Motor neuron (in vitro differentiated cells): ENCODE data around the gene DFFA. TPM values are rescaled to one million over a fixed set of nuclear protein-coding genes. Genes with fewer than 3 reads are reported as not detected.

ENCODE experiments used
- ATAC-seq, 8 experiments: fragments of 200-7000 bp; cut with Tn5 transposase; replicated peaks in 6 of 8; 2 replicates each; pipeline ENCODE4 v1.8.0; 2021; ENCODE audit warnings: mild to moderate bottlenecking in 8 of 8, moderate library complexity in 8 of 8
- H3K27ac ChIP-seq, 2 donors: fragments of 250-450 bp; sonication (Bioruptor Pico); 2 replicates each; pipeline ENCODE4 v1.9.0; 2021; ENCODE audit warnings: antibody characterized with exemption in 2 of 2, mild to moderate bottlenecking in 2 of 2, moderate library complexity in 1 of 2
- H3K4me1 ChIP-seq, 2 donors: fragments of 250-450 bp; sonication (Bioruptor Pico); replicated peaks in 1 of 2; 2 replicates each; pipeline ENCODE4 v1.6.1; 2021; ENCODE audit warnings: antibody characterized with exemption in 2 of 2, mild to moderate bottlenecking in 2 of 2, moderate library complexity in 1 of 2
- H3K4me3 ChIP-seq, 5 donors: fragments of 250-450 bp; sonication (Bioruptor Pico); 2 replicates each; pipeline ENCODE4 v1.9.0; 2021; ENCODE audit warnings: antibody characterized with exemption in 5 of 5, mild to moderate bottlenecking in 5 of 5, moderate library complexity in 4 of 5
- WGBS, 10 experiments: fragments of 450-650 bp; shearing (Covaris generic); methylation state at CpG; one replicate each; pipeline ENCODE4 v1.0.0; 2022; 5-methylcytosine and 5-hydroxymethylcytosine counted together
- in situ Hi-C, 9 experiments: fragments of 400-800 bp; cut with MboI; loops; one replicate each; pipeline ENCODE4 v1.15.0; 2021; ENCODE audit warnings: low sequenced_read_pairs in 9 of 9, low pct_unique_long_range_greater_than_20kb in 2 of 9; ENCODE audit not compliant: unreplicated experiment in 9 of 9
- total RNA-seq, 8 experiments: library from RNA; unstranded; fragments of 300-600 nt; gene quantifications; 2 replicates each; pipeline versions ENCODE4 v1.2.3 to v1.2.4, GENCODE V29; 2022

The DFFA gene
- total RNA-seq, 8 experiments from 2014 or later, result 26.8 to 104 (median 36.6) TPM

DNA sequence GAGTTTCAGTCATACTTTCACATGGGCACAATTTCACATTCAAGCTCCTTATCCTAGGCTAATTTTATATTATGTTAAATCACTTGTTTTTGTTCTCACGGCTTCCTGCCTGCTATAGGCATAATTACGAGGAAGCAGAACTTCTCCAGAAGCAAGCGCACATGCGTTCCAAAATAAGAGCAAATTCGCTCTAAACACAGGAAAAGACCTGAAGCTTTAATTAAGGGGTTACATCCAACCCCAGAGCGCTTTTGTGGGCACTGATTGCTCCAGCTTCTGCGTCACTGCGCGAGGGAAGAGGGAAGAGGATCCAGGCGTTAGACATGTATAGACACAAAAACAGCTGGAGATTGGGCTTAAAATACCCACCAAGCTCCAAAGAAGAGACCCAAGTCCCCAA, 22.6 kb downstream of the DFFA start, which contains the start of gene CORT:
Gene CORT (plus strand): TSS at position 281 of the 400 bp plus-strand sequence. CDS start 193 bp downstream, outside the sequence.
- H3K4me1 ChIP-seq, result peaks cover 9 to 11% of the 10 kb centered on the region in 2 donors
- no peak for ATAC-seq
- 89 to 100% (median 94%) methylated on average over 3 to 10 of the region's 10 CpGs for WGBS, 10 experiments
- in situ Hi-C loops, result no loop called here
- H3K4me3 ChIP-seq, result no peak within 1 kb of the TSS
- no peak within 1 kb of the TSS for H3K27ac ChIP-seq

DNA sequence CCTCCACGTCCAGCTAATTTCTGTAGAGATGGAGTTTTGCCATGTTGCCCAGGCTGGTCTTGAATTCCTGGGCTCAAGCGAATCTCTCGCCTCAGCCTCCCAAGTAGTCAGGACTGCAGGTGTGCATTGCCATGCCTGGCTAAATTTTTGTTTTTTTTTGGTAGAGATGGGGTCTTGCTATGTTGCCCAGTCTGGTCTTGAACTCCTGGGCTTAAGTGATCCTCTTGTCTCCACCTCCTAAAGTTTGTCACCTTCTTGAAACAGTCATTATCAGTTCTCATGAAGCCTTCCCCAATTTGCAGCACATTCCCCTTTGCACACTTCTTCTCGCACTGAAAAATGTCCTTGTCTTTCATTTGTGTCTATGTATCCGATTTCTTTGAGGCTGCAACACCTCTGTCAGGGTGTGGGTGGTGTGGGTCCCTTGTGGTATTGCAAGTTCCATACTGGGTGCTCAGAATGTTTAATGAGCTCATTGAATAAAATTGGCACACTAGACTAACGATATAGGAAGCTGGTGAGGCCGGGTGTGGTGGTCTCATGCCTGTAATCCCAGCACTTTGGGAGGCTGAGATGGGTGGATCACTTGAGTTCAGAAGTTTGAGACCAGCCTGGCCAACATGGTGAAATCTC, 25.4 kb downstream of the DFFA start:
- Histone ChIP-seq H3K4me1 (peaks cover 9 to 11% of the 10 kb centered on the region in 2 donors), H3K4me3 (no peak overlapping the region), H3K27ac (no peak overlapping the region)
- in situ Hi-C loops, result no loop called here
- 73 to 100% (median 98%) methylated on average over 2 to 7 of the region's 7 CpGs; no CpG with 5 or more reads in 3 of the 10 experiments for WGBS, 10 experiments
- ATAC-seq, result no peak

DNA sequence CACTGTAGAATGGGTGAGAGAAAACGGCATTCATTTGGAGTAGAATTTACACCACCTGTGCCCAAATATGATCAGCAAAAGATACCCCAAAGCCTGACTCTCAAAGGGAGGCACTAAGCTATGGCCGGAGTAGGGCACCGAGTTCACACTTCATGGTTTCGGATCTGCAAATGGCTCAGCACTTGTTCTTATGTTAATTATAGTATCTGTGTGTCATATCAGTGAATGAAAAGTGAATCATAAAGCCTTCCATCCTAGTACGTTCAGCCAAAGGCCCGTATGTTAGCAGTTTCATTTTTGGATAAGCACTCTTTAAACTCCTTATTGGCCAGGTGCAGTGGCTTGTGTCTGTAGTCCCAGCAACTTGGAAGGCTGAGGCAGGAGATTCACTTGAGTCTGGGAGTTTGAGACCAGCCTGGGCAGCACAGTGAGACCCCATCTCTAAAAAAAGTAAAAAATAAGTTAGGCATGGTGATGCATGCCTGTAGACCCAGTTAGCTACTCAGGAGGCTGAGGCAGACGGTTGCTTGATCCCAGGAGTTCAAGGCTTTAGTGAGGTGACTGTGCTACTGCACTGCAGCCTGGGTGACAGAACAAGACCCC, 27.4 kb downstream of the DFFA start:
- no peak overlapping the region for H3K27ac ChIP-seq
- no peak overlapping the region for H3K4me3 ChIP-seq
- in situ Hi-C loops, result no loop called here
- 43 to 100% (median 92%) methylated on average over 1 to 7 of the region's 7 CpGs for WGBS, 10 experiments
- ATAC-seq, result no peak
- peaks cover 10 to 13% of the 10 kb centered on the region in 2 donors for H3K4me1 ChIP-seq

DNA sequence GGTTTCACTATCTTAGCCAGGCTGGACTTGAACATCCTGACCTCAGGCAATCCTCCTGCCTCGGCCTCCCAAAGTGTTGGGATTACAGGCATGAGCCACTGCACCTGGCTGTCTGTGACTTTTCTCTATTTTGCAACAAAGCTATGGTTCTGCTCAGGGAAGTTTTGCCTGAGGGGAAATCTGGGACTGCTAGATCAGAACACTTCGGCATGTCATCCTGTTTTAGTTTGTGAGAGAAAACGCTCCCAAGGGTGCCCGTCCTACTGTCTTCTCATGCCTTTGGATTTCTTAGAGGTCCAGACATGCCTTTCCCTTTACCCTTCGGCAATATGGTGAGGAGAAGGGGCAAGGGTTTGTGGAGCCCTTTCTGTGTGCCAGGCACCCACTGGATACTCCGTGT, 28.1 kb downstream of the DFFA start:
- H3K4me3 ChIP-seq, result no peak overlapping the region
- H3K27ac ChIP-seq, result no peak overlapping the region
- WGBS, 10 experiments, result 90 to 100% (median 97%) methylated on average over 1 to 5 of the region's 6 CpGs; no CpG with 5 or more reads in 1 of the 10 experiments
- no peak for ATAC-seq
- H3K4me1 ChIP-seq, result peaks cover 15 to 19% of the 10 kb centered on the region in 2 donors
- in situ Hi-C loops, result no loop called here

DNA sequence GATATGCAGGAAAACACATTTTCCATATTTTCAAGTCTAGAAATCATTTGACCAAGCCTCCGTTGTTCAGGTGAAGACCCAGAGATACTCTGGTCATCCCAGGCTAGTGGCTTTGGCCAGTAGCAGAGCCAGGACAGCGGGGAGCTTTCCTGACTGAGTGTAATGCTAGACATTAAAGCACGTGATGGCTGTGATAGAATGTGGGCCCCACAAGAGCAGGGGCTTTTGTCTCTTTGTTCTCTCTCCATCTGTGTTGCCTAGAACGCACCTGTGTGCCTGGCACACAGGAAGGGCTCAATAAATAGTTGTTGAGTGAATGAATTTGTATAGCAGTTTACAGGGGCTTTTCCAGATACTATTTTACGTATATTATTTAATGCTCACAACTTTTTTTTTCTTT, 31.5 kb downstream of the DFFA start:
- Histone ChIP-seq H3K27ac (peak overlapping the region in 1 of 2 donors; percentile 59), H3K4me3 (no peak overlapping the region), H3K4me1 (peaks cover 15 to 28% of the 10 kb centered on the region in 2 donors)
- peak in 4 of 8 experiments; percentile 39 to 60 (median 54) for ATAC-seq
- in situ Hi-C loops, result no loop called here
- 67 to 100% (median 92%) methylated on average over 1 to 5 of the region's 5 CpGs for WGBS, 10 experiments

DNA sequence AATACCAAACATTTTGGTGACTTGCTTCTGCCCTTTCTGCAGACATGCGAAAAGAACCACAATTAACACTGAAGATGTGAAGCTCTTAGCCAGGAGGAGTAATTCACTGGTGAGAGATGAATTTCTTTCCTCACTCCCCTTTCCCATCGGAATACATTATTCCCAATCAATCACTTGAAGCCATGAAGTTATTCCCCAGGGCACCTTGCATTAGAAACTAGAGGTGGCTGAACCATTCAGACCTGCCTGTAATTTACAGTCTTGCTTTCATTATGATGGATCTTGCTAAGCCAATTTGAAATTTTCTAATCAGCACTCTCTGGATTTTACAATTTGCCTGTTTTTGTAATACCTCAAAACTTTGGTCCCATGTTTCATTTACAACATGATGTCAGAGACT, 32.0 kb downstream of the DFFA start:
- Histone ChIP-seq H3K4me1 (peaks cover 15 to 28% of the 10 kb centered on the region in 2 donors), H3K27ac (no peak overlapping the region), H3K4me3 (no peak overlapping the region)
- ATAC-seq, result peak in 5 of 8 experiments; percentile 59 to 88 (median 76)
- 59 to 100% (median 83%) methylated on average over 1 to 2 of the region's 2 CpGs; no CpG with 5 or more reads in 2 of the 10 experiments for WGBS, 10 experiments
- in situ Hi-C loops, result no loop called here

DNA sequence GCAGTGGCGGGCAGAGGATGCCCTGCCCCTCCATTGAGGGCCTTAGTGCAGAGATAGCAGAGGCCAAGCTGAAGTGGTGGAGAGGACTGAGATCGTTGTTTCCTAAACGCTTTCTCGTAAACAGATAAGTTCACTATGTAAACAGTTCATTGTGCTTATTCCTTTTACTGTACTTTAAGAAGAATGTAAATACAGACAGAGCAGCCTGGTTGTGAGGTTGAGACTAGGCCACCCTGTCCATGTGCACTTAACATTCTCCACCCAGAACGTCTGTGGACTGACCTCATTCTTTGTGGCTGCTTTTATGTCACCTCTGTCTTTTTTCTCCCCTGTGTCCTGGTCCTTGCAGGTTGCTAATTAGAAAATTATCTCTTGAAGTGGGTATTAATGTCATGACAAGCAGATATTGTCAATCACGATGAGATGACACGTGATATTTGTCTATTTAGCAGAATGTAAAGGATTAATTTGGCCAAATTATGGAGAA, 33.6 kb downstream of the DFFA start:
- H3K4me3 ChIP-seq, result no peak overlapping the region
- H3K4me1 ChIP-seq, result peaks cover 15 to 29% of the 10 kb centered on the region in 2 donors
- WGBS, 10 experiments, result 67 to 95% (median 86%) methylated on average over 2 to 7 of the region's 7 CpGs
- H3K27ac ChIP-seq, result no peak overlapping the region
- ATAC-seq, result peak in 3 of 8 experiments; percentile 21 to 67 (median 32)
- in situ Hi-C loops, result no loop called here

DNA sequence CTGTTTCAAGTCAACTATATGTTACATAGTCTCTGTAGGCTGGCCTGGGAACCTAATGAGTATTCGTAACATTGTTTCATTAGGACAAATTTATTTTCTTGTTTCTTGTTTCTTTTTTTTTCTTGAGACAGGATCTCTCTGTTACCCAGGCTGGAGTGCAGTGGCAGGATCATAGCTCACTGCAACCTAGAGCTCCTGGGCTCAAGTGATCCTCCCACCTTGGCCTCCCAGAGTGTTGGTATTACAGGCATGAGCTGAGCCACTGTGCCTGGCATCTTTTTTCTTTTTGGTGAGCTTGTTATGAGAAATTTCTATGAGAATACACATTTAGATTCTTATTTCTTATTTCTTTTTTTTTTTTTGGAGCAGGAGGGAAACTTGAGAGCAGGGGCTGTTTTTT, 35.3 kb downstream of the DFFA start:
- no peak overlapping the region for H3K4me3 ChIP-seq
- H3K27ac ChIP-seq, result no peak overlapping the region
- peaks cover 21 to 42% of the 10 kb centered on the region in 2 donors for H3K4me1 ChIP-seq
- WGBS, 10 experiments, result 83 to 100% (median 100%) methylated on average over 1 of the region's 1 CpG; no CpG with 5 or more reads in 2 of the 10 experiments
- no peak for ATAC-seq
- in situ Hi-C loops, result no loop called here

DNA sequence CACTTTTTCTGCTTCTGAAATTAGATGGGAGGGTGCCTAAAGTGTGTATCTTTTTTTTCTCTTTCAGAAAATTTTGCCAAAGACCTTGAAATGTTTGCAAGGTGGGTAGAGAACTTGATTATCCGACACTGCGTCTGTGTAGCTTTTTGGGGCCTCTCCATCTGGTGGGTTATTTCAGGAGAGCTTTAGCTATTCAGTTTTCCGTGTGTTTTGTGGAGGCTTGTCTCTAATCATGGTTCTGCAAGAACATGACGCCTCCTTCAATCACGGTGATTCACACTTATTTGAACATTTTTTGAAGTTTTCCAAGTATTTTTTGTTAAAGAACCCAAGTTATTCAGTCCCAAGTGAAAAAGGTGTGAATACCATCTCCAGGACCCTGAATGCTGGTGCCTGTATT, 37.7 kb downstream of the DFFA start:
- no peak overlapping the region for H3K4me3 ChIP-seq
- in situ Hi-C loops, result no loop called here
- H3K4me1 ChIP-seq, result peaks cover 16 to 33% of the 10 kb centered on the region in 2 donors
- ATAC-seq, result no peak
- no peak overlapping the region for H3K27ac ChIP-seq
- 83 to 100% (median 94%) methylated on average over 1 to 5 of the region's 5 CpGs; no CpG with 5 or more reads in 1 of the 10 experiments for WGBS, 10 experiments

DNA sequence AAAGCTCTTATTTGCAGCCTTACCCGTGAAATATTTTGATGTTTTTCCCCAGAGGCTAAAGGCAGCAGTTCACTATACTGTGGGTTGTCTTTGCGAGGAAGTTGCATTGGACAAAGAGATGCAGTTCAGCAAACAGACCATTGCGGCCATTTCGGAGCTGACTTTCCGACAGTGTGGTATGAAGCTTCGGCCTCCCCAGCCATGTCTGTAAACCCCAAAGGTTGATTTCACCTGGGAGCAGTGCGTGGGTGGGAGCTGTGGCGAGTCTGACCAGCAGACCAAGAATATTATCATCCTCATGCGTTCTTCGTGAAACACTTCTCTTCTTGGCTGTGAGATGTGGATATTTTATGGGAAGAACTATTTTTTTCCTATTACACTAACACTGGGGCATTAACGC, 38.5 kb downstream of the DFFA start:
- no peak for ATAC-seq
- WGBS, 10 experiments, result 86 to 100% (median 94%) methylated on average over 1 to 11 of the region's 11 CpGs
- Histone ChIP-seq H3K4me3 (no peak overlapping the region), H3K27ac (no peak overlapping the region), H3K4me1 (peaks cover 14 to 26% of the 10 kb centered on the region in 2 donors)
- in situ Hi-C loops, result no loop called here

DNA sequence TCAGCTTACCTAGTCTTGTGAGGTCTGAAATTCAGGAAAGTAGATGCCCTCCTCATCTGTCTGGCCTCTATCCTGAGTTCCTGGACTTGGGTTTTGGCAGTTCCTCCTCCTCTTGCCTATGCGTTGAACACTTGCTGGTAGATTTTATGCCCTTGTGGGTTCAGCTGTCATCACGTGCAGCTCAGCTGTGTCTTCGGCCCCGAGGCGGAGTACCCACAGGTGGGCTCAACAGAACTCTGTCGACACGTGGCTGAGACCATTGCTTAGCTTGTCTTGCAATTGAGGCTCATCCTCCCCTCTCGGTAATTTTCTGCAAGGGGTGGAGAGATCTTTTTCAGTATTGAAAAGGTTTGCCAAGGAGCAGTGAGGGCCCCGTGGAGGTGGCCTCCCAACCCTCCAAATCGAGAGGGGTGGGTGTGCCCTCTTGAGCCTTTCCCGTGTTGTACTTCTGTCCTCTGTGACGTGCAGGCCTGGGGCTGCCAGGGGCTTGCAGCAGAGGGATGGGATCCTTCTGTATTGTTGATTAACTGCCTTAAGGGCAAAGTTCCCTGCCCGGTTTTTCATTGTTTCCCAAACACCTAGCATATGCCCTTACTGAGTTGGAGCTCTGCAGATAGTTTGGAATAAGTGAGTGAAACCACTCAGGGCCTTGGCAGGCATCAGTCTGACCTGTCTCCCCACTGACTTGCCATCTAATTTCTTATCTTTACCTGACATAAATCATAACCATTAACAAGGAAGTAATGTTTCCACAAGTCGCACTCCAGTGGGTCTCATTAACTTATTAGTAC, 39.2 kb downstream of the DFFA start:
- Histone ChIP-seq H3K4me3 (no peak overlapping the region), H3K4me1 (peaks cover 14 to 21% of the 10 kb centered on the region in 2 donors), H3K27ac (no peak overlapping the region)
- 50 to 83% (median 69%) methylated on average over 2 to 13 of the region's 14 CpGs; no CpG with 5 or more reads in 1 of the 10 experiments for WGBS, 10 experiments
- in situ Hi-C loops, result no loop called here
- no peak for ATAC-seq

DNA sequence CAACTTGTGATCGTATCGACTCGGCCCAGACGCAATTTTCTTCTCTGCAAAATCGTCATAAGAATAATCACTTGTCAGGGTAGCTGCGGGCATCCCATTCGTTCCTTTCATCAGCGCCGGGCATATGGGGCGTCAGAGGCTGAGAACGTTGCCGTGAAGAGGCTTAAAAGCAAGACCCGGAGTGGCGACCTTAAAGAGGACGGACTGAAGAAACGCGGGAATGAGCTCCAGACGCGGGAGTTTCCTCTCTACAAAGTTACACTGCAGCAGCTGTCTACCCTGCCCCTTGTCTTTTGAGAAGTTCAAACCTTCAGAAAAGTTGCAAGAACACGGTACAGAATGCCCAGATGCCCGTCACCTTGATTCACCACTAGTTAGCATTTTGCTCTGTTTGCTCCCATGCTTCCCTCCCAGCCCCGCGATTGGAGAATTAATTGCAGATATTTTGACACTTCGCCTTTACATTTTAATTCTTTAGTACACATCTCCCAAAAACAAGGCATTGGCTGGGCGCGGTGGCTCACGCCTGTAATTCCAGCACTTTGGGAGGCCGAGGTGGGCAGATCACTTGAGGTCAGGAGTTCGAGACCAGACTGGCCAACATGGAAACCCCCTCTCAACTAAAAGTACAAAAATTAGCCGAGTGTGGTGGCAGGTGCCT, 41.1 kb downstream of the DFFA start:
- in situ Hi-C loops, result no loop called here
- H3K4me3 ChIP-seq, result peak overlapping the region; percentile 63 to 93 (median 72)
- peaks cover 14 to 21% of the 10 kb centered on the region in 2 donors for H3K4me1 ChIP-seq
- WGBS, 10 experiments, result 2 to 53% (median 15%) methylated on average over 5 to 28 of the region's 30 CpGs; no CpG with 5 or more reads in 2 of the 10 experiments
- peak in 6 of 8 experiments; percentile 1 to 17 (median 4) for ATAC-seq
- H3K27ac ChIP-seq, result peak overlapping the region; percentile 62 to 78
